Astrocyte of the hippocampus (primary cell): ENCODE measurements around the gene TEX11.
"Not testable (repeated sequence)": the region's sequence is repeated elsewhere in the genome, so short reads cannot be mapped to it uniquely, and the experiment has no call there.

ENCODE experiments used
- DNase-seq: peaks from one replicate; pipeline ENCODE4 v3.0.0; 2011; ENCODE audit warnings: low read depth, low spot score

Gene TEX11

GRCh38 chrX:70762285-70762684, 146.2 kb downstream of the TEX11 start:
- no peak for DNase-seq

GRCh38 chrX:70755850-70756249, 152.7 kb downstream of the TEX11 start:
- DNase-seq = no peak

GRCh38 chrX:70754169-70754848, 154.2 kb downstream of the TEX11 start:
- no peak for DNase-seq

- DNase-seq = not testable (repeated sequence)
Measured at GRCh38 chrX:70733774-70734173, 174.7 kb downstream of the TEX11 start.

- DNase-seq = not testable (repeated sequence)
Measured at GRCh38 chrX:70727961-70728360, 180.6 kb downstream of the TEX11 start.

- no peak for DNase-seq
Measured at GRCh38 chrX:70720721-70721120, 187.8 kb downstream of the TEX11 start.

- not testable (repeated sequence) for DNase-seq
Measured at GRCh38 chrX:70711336-70711735, 197.2 kb downstream of the TEX11 start.

GRCh38 chrX:70694339-70695122, 214.0 kb downstream of the TEX11 start:
- no peak for DNase-seq

- not testable (repeated sequence) for DNase-seq
Measured at GRCh38 chrX:70679455-70679854, 229.1 kb downstream of the TEX11 start.

- no peak for DNase-seq
Measured at GRCh38 chrX:70675284-70675683, 233.2 kb downstream of the TEX11 start.

GRCh38 chrX:70672326-70672725, 236.2 kb downstream of the TEX11 start:
- no peak for DNase-seq

GRCh38 chrX:70669120-70669519, 239.4 kb downstream of the TEX11 start:
- DNase-seq = no peak

GRCh38 chrX:70664726-70665125, 243.8 kb downstream of the TEX11 start:
- DNase-seq = peak; percentile 16

- not testable (repeated sequence) for DNase-seq
Measured at GRCh38 chrX:70661124-70661523, 247.4 kb downstream of the TEX11 start.

GRCh38 chrX:70657546-70657945, 251.0 kb downstream of the TEX11 start:
- DNase-seq = not testable (repeated sequence)

- DNase-seq = no peak
Measured at GRCh38 chrX:70656304-70656703, 252.2 kb downstream of the TEX11 start.

- not testable (repeated sequence) for DNase-seq
Measured at GRCh38 chrX:70647910-70648309, 260.6 kb downstream of the TEX11 start.

GRCh38 chrX:70636218-70636617, 272.3 kb downstream of the TEX11 start:
- DNase-seq = no peak

- DNase-seq = no peak
Measured at GRCh38 chrX:70635669-70636068, 272.8 kb downstream of the TEX11 start.

GRCh38 chrX:70635227-70635626, 273.3 kb downstream of the TEX11 start:
- no peak for DNase-seq

GRCh38 chrX:70621743-70622142, 286.8 kb downstream of the TEX11 start:
- no peak for DNase-seq

- DNase-seq = no peak
Measured at GRCh38 chrX:70618467-70618866, 290.0 kb downstream of the TEX11 start.

GRCh38 chrX:70613295-70613694, 295.2 kb downstream of the TEX11 start:
- no peak for DNase-seq
